PC-3 (cell line): ENCODE results near the gene KRT82. TPM values are rescaled to one million over a fixed set of nuclear protein-coding genes. Genes with fewer than 3 reads are reported as not detected.

Source experiments
- ATAC-seq: fragments of 200-7000 bp; cut with Tn5 transposase; 2 replicates; pipeline ENCODE4 v1.9.1; 2020; ENCODE audit warnings: mild to moderate bottlenecking, moderate library complexity
- BruUV-seq: library from RNA; stranded (reverse); fragments of 400-500 nt; replicated peaks from 2 replicates; lab custom pipeline; 2021; lab: Mats Ljungman, UMichigan
- CTCF ChIA-PET: fragments of 300-600 bp; sonication (Branson Sonifier 250); formaldehyde crosslinking; loops from one replicate; lab custom pipeline; 2022; ENCODE audit warnings: antibody characterized with exemption; lab: Charles Lee
- POLR2A ChIA-PET: fragments of 300-600 bp; sonication (Branson Sonifier 250); formaldehyde crosslinking; loops from one replicate; lab custom pipeline; 2022; ENCODE audit warnings: antibody characterized with exemption; ENCODE audit not compliant: unreplicated experiment; lab: Charles Lee
- DNase-seq: peaks from one replicate; pipeline ENCODE4 v3.0.0-alpha.2; 2015
- H2AFZ ChIP-seq: fragments of 300-600 bp; sonication (generic); 2 replicates; pipeline ENCODE4 v1.6.0; 2016; ENCODE audit warnings: antibody characterized with exemption, low read length
- H3F3A ChIP-seq: fragments of 300-600 bp; sonication (generic); one replicate; pipeline ENCODE4 v1.6.0; 2017; ENCODE audit warnings: antibody characterized with exemption, low read length, control low read depth, mild to moderate bottlenecking; ENCODE audit not compliant: unreplicated experiment
- H3K27ac ChIP-seq: fragments of 300-600 bp; sonication (generic); 2 replicates; pipeline ENCODE4 v1.5.1; 2016; ENCODE audit warnings: mild to moderate bottlenecking, low read length
- H3K27me3 ChIP-seq: fragments of 300-600 bp; sonication (generic); 2 replicates; pipeline ENCODE4 v1.6.1; 2016; ENCODE audit warnings: low read length, mixed read lengths
- H3K36me3 ChIP-seq: fragments of 300-600 bp; sonication (generic); 2 replicates; pipeline ENCODE4 v1.6.1; 2016; ENCODE audit warnings: low read depth, mixed run types, low read length, mixed read lengths
- H3K4me1 ChIP-seq: fragments of 300-600 bp; sonication (generic); 2 replicates; pipeline ENCODE4 v1.5.1; 2016; ENCODE audit warnings: low read length; ENCODE audit not compliant: insufficient read depth
- H3K4me2 ChIP-seq: fragments of 300-600 bp; sonication (generic); 2 replicates; pipeline ENCODE4 v1.6.0; 2016; ENCODE audit warnings: low read length
- H3K4me3 ChIP-seq: fragments of 300-600 bp; sonication (generic); 2 replicates; pipeline ENCODE4 v1.5.1; 2016; ENCODE audit warnings: mild to moderate bottlenecking, low read length, mixed read lengths
- H3K79me2 ChIP-seq: fragments of 300-600 bp; sonication (generic); 2 replicates; pipeline ENCODE4 v1.6.1; 2017; ENCODE audit warnings: low read length, mixed read lengths
- H3K9ac ChIP-seq: fragments of 300-600 bp; sonication (generic); 2 replicates; pipeline ENCODE4 v1.6.0; 2016; ENCODE audit warnings: mild to moderate bottlenecking, low read length
- H3K9me2 ChIP-seq: fragments of 300-600 bp; sonication (generic); replicated peaks from 2 replicates; pipeline ENCODE4 v1.6.1; 2016; ENCODE audit warnings: mixed run types, low read length, mixed read lengths
- H3K9me3 ChIP-seq: fragments of 300-600 bp; sonication (generic); 2 replicates; pipeline ENCODE4 v1.6.1; 2016; ENCODE audit warnings: low read length, mixed read lengths
- H4K20me1 ChIP-seq: fragments of 300-600 bp; sonication (generic); 2 replicates; pipeline ENCODE4 v1.6.1; 2016; ENCODE audit warnings: low read length, mixed read lengths
- EZH2 ChIP-seq: fragments of 300-600 bp; sonication (generic); IDR thresholded peaks from one replicate; pipeline ENCODE4 v1.6.1; 2017; ENCODE audit warnings: antibody characterized with exemption, mild to moderate bottlenecking, low read length; ENCODE audit not compliant: unreplicated experiment
- EZH2phosphoT487 ChIP-seq: fragments of 300-600 bp; sonication (generic); IDR thresholded peaks from 2 replicates; pipeline ENCODE4 v1.6.1; 2018; ENCODE audit warnings: mild to moderate bottlenecking, antibody characterized with exemption, low read length, borderline replicate concordance
- intact Hi-C: fragments of 100-400 bp; cut with micrococcal nuclease; formaldehyde crosslinking; loops from 2 replicates; pipeline ENCODE4 v1.9.0; 2023
- total RNA-seq: library from RNA; depleted of rRNA; stranded (reverse); fragments of >200 nt; gene quantifications from 2 replicates; pipeline ENCODE4 v1.2.3, GENCODE V29; 2014
- TF ChIP-seq, protein P1 (sequence below): fragments of 300-600 bp; sonication (generic); conservative IDR thresholded peaks from 2 replicates; pipeline ENCODE4 v1.5.1; 2017; ENCODE audit warnings: antibody characterized with exemption, low read depth, mild to moderate bottlenecking, low read length

KRT82 gene
- total RNA-seq, 1 experiment from 2014 or later: 0.29 TPM

GRCh38 chr12:52442600-52443061 lies 36.5 kb upstream of the KRT82 start:
- peak overlapping the region; percentile 11; the same call in 1 of the 2 replicates for H3K4me3 ChIP-seq
- H3K79me2 ChIP-seq: no peaks in the 10 kb centered on the region
- TF ChIP-seq, protein P1, sequence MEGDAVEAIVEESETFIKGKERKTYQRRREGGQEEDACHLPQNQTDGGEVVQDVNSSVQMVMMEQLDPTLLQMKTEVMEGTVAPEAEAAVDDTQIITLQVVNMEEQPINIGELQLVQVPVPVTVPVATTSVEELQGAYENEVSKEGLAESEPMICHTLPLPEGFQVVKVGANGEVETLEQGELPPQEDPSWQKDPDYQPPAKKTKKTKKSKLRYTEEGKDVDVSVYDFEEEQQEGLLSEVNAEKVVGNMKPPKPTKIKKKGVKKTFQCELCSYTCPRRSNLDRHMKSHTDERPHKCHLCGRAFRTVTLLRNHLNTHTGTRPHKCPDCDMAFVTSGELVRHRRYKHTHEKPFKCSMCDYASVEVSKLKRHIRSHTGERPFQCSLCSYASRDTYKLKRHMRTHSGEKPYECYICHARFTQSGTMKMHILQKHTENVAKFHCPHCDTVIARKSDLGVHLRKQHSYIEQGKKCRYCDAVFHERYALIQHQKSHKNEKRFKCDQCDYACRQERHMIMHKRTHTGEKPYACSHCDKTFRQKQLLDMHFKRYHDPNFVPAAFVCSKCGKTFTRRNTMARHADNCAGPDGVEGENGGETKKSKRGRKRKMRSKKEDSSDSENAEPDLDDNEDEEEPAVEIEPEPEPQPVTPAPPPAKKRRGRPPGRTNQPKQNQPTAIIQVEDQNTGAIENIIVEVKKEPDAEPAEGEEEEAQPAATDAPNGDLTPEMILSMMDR: peak; percentile 56
- no peak for TF ChIP-seq EZH2phosphoT487
- intact Hi-C loops: loop anchor here (5.0 to 10.0 kb wide), 3 partner anchors 62 to 430 kb away; no protein-coding TSS in a partner anchor
- no peaks in the 10 kb centered on the region for H3K27me3 ChIP-seq
- peak overlapping the region; percentile 72 for H3K4me2 ChIP-seq
- H3K9me3 ChIP-seq: no peaks in the 10 kb centered on the region
- no peaks in the 10 kb centered on the region for H3K9me2 ChIP-seq
- ChIA-PET CTCF (interaction anchor here (0.7 to 1.0 kb wide), 3 partner anchors 47 to 437 kb away, joined by 3 read pairs; no protein-coding TSS in a partner anchor), POLR2A (interaction anchor here (0.7 to 0.8 kb wide), 2 partner anchors 277 to 432 kb away, joined by 3 read pairs; no protein-coding TSS in a partner anchor)
- BruUV-seq: no TSS peak
- no peak overlapping the region for H2AFZ ChIP-seq
- peak; percentile 64 for ATAC-seq
- no peaks in the 10 kb centered on the region for H3K36me3 ChIP-seq
- peak overlapping the region; percentile 95 for H3K27ac ChIP-seq
- peaks cover 72% of the 10 kb centered on the region for H3K4me1 ChIP-seq
- H3F3A ChIP-seq: peaks cover 24% of the 10 kb centered on the region
- peak; percentile 99 for DNase-seq
- peak overlapping the region; percentile 75 for H3K9ac ChIP-seq
- no peaks in the 10 kb centered on the region for H4K20me1 ChIP-seq

GRCh38 chr12:52441320-52441911 lies 35.3 kb upstream of the KRT82 start:
- peak overlapping the region; percentile 72 for H3K4me2 ChIP-seq
- no peaks in the 10 kb centered on the region for H4K20me1 ChIP-seq
- peak overlapping the region; percentile 95 for H3K27ac ChIP-seq
- no peaks in the 10 kb centered on the region for H3K79me2 ChIP-seq
- no TSS peak for BruUV-seq
- H3K4me3 ChIP-seq: peak overlapping the region; percentile 11; the same call in 1 of the 2 replicates
- no peaks in the 10 kb centered on the region for H3K36me3 ChIP-seq
- H2AFZ ChIP-seq: peak overlapping the region; percentile 25; the same call in 1 of the 2 replicates
- ATAC-seq (no peak; the same call in none of the 2 replicates), DNase-seq (peak; percentile 76)
- no peak for TF ChIP-seq EZH2
- TF ChIP-seq EZH2phosphoT487: no peak
- TF ChIP-seq, protein P1: no peak
- ChIA-PET CTCF (interaction anchor here (0.7 kb wide), 1 partner anchor 46 kb away, joined by 3 read pairs; no protein-coding TSS in a partner anchor), POLR2A (no interaction called here)
- no peaks in the 10 kb centered on the region for H3K27me3 ChIP-seq
- H3F3A ChIP-seq: peaks cover 26% of the 10 kb centered on the region
- peaks cover 84% of the 10 kb centered on the region for H3K4me1 ChIP-seq
- no peaks in the 10 kb centered on the region for H3K9me3 ChIP-seq
- peak overlapping the region; percentile 75 for H3K9ac ChIP-seq
- intact Hi-C loops: loop anchor here (2.0 to 10.0 kb wide), 4 partner anchors 13 to 431 kb away; no protein-coding TSS in a partner anchor
- no peaks in the 10 kb centered on the region for H3K9me2 ChIP-seq
